Naive thymus-derived CD4-positive, alpha-beta T cell (primary cell): ENCODE data around the gene MTPN. TPM values are rescaled to one million over a fixed set of nuclear protein-coding genes. Genes with fewer than 3 reads are reported as not detected.

Source experiments
- ATAC-seq: fragments of 150-1000 bp; cut with Tn5 transposase; 2 replicates; pipeline ENCODE4 v1.10.0; 2021; ENCODE audit warnings: mild to moderate bottlenecking, moderate library complexity
- CTCF ChIA-PET: fragments of 350-600 bp; sonication (Branson Sonifier 250); formaldehyde crosslinking; loops from one replicate; lab custom pipeline; 2021; ENCODE audit warnings: antibody characterized with exemption; lab: Charles Lee
- POLR2A ChIA-PET: fragments of 350-600 bp; sonication (Branson Sonifier 250); formaldehyde crosslinking; loops from one replicate; lab custom pipeline; 2021; ENCODE audit warnings: antibody characterized with exemption, inconsistent platforms; lab: Charles Lee
- DNase-seq, 9 donors: peaks; one replicate each; pipeline versions ENCODE4 v3.0.0 to v3.0.0-alpha.2; 2020 to 2022; ENCODE audit warnings: mixed read lengths in 1 of 9
- H3K27ac ChIP-seq: one replicate; pipeline ENCODE4 v1.7.0; 2013; ENCODE audit warnings: mild to moderate bottlenecking, low read depth, low read length, moderate library complexity
- H3K27me3 ChIP-seq, 2 donors: one replicate each; pipeline ENCODE4 v1.7.0; 2013; ENCODE audit warnings: low read length in 2 of 2, mild to moderate bottlenecking in 2 of 2, moderate library complexity in 2 of 2; ENCODE audit not compliant: control insufficient read depth in 2 of 2, insufficient read depth in 2 of 2
- H3K36me3 ChIP-seq, 3 experiments: 1 replicate in 2 of 3; 2 replicates in 1 of 3; pipeline ENCODE4 v1.7.0; 2013; ENCODE audit warnings: low read length in 3 of 3, mild to moderate bottlenecking in 3 of 3, moderate library complexity in 1 of 3; ENCODE audit not compliant: insufficient read depth in 3 of 3, control insufficient read depth in 2 of 3
- H3K4me1 ChIP-seq, 2 donors: one replicate each; pipeline ENCODE4 v1.7.0; 2013; ENCODE audit warnings: low read length in 2 of 2, mild to moderate bottlenecking in 2 of 2, moderate library complexity in 1 of 2; ENCODE audit not compliant: control insufficient read depth in 2 of 2, insufficient read depth in 2 of 2
- H3K4me3 ChIP-seq: 2 replicates; pipeline ENCODE4 v1.7.0; 2013; ENCODE audit warnings: mild to moderate bottlenecking, low read length
- H3K9me3 ChIP-seq, 3 experiments: 1 replicate in 2 of 3; 2 replicates in 1 of 3; pipeline ENCODE4 v1.7.0; 2013; ENCODE audit warnings: low read length in 3 of 3; ENCODE audit not compliant: control insufficient read depth in 2 of 3
- H3K27ac Mint-ChIP-seq, 9 donors: one replicate each; pipeline ENCODE4 v1.8.0; 2020 to 2022; ENCODE audit warnings: mixed read lengths in 9 of 9, mild to moderate bottlenecking in 8 of 9, moderate library complexity in 5 of 9, inconsistent platforms in 2 of 9
- H3K27me3 Mint-ChIP-seq, 5 donors: one replicate each; pipeline ENCODE4 v1.8.0; 2021 to 2022; ENCODE audit warnings: mixed read lengths in 5 of 5, mild to moderate bottlenecking in 1 of 5
- H3K36me3 Mint-ChIP-seq, 5 donors: one replicate each; pipeline ENCODE4 v1.8.0; 2020 to 2022; ENCODE audit warnings: mixed read lengths in 5 of 5, mild to moderate bottlenecking in 3 of 5, inconsistent platforms in 1 of 5
- H3K4me1 Mint-ChIP-seq, 7 donors: one replicate each; pipeline ENCODE4 v1.8.0; 2020 to 2022; ENCODE audit warnings: mixed read lengths in 7 of 7, mild to moderate bottlenecking in 3 of 7, inconsistent platforms in 1 of 7
- H3K4me3 Mint-ChIP-seq, 10 donors: one replicate each; pipeline ENCODE4 v1.8.0; 2020 to 2022; ENCODE audit warnings: mild to moderate bottlenecking in 10 of 10, mixed read lengths in 10 of 10, moderate library complexity in 6 of 10, inconsistent platforms in 2 of 10
- H3K9me3 Mint-ChIP-seq, 11 donors: one replicate each; pipeline ENCODE4 v1.8.0; 2020 to 2022; ENCODE audit warnings: mixed read lengths in 11 of 11, mild to moderate bottlenecking in 4 of 11, inconsistent platforms in 1 of 11, moderate library complexity in 1 of 11
- intact Hi-C, 2 donors: fragments of 100-400 bp; cut with micrococcal nuclease; formaldehyde crosslinking; loops; one replicate each; pipeline ENCODE4 v1.15.1; 2023
- polyA plus RNA-seq, 2 donors: library from polyadenylated mRNA; unstranded; fragments of 300-500 nt; fragmentation: Illumina TruSeq; gene quantifications; one replicate each; pipeline ENCODE4 v1.2.3, GENCODE V29; 2021
- total RNA-seq, 6 experiments: library from RNA in 5 of 6; stranded (reverse) in 5 of 6; gene quantifications; 1 replicate in 5 of 6; 2 replicates in 1 of 6; pipeline ENCODE4 v1.2.3 and lab custom pipeline; 2021 to 2026

Gene MTPN
- total and polyA plus RNA-seq, 7 experiments from 2014 or later, result 49.9 to 117 (median 80.7) TPM

- no peak overlapping the region for H3K4me3 Mint-ChIP-seq
- Histone ChIP-seq H3K27ac (no peak overlapping the region), H3K36me3 (no peaks in the 10 kb centered on the region), H3K27me3 (no peaks in the 10 kb centered on the region), H3K9me3 (no peaks in the 10 kb centered on the region), H3K4me3 (no peak overlapping the region), H3K4me1 (no peaks in the 10 kb centered on the region)
- DNase-seq, result no peak
- no peaks in the 10 kb centered on the region for H3K36me3 Mint-ChIP-seq
- no peak for ATAC-seq
- no peak overlapping the region for H3K27ac Mint-ChIP-seq
- H3K27me3 Mint-ChIP-seq, result peaks cover 0 to 8% (median 4%) of the 10 kb centered on the region in 5 donors
- H3K9me3 Mint-ChIP-seq, result peaks cover 0 to 2% (median 0%) of the 10 kb centered on the region in 11 donors
- no peaks in the 10 kb centered on the region for H3K4me1 Mint-ChIP-seq
- CTCF ChIA-PET, result no interaction called here
- intact Hi-C loops, result no loop called here
- POLR2A ChIA-PET, result no interaction called here
Measured at GRCh38 chr7:135884495-135885232, 92.5 kb downstream of the MTPN start.

GRCh38 chr7:135879233-135879632, 97.9 kb downstream of the MTPN start:
- Mint-ChIP-seq H3K27me3 (peaks cover 7 to 21% (median 15%) of the 10 kb centered on the region in 5 donors), H3K27ac (no peak overlapping the region), H3K4me3 (no peak overlapping the region), H3K9me3 (peaks cover 0 to 5% (median 0%) of the 10 kb centered on the region in 11 donors), H3K36me3 (no peaks in the 10 kb centered on the region), H3K4me1 (no peaks in the 10 kb centered on the region)
- Histone ChIP-seq H3K27me3 (no peaks in the 10 kb centered on the region), H3K27ac (no peak overlapping the region), H3K36me3 (no peaks in the 10 kb centered on the region), H3K4me3 (no peak overlapping the region), H3K9me3 (no peaks in the 10 kb centered on the region), H3K4me1 (no peaks in the 10 kb centered on the region)
- intact Hi-C loops, result no loop called here
- POLR2A ChIA-PET, result no interaction called here
- ATAC-seq (no peak), DNase-seq (no peak)
- CTCF ChIA-PET, result no interaction called here

GRCh38 chr7:135878284-135878683, 98.9 kb downstream of the MTPN start:
- intact Hi-C loops, result no loop called here
- no peaks in the 10 kb centered on the region for H3K36me3 ChIP-seq
- peaks cover 0 to 9% (median 2%) of the 10 kb centered on the region in 11 donors for H3K9me3 Mint-ChIP-seq
- no peaks in the 10 kb centered on the region for H3K27me3 ChIP-seq
- H3K27me3 Mint-ChIP-seq, result peaks cover 10 to 21% (median 15%) of the 10 kb centered on the region in 5 donors
- H3K36me3 Mint-ChIP-seq, result no peaks in the 10 kb centered on the region
- no peaks in the 10 kb centered on the region for H3K4me1 Mint-ChIP-seq
- H3K4me3 ChIP-seq, result no peak overlapping the region
- no peaks in the 10 kb centered on the region for H3K9me3 ChIP-seq
- no peaks in the 10 kb centered on the region for H3K4me1 ChIP-seq
- H3K4me3 Mint-ChIP-seq, result no peak overlapping the region
- H3K27ac ChIP-seq, result no peak overlapping the region
- ChIA-PET POLR2A (no interaction called here), CTCF (no interaction called here)
- ATAC-seq (no peak), DNase-seq (no peak)
- no peak overlapping the region for H3K27ac Mint-ChIP-seq

- CTCF ChIA-PET, result no interaction called here
- intact Hi-C loops, result no loop called here
Measured at GRCh38 chr7:135877805-135878204, 99.4 kb downstream of the MTPN start.

More at GRCh38 chr7:135877805-135878204, 99.4 kb downstream of the MTPN start:
- Mint-ChIP-seq H3K4me1 (no peaks in the 10 kb centered on the region), H3K36me3 (no peaks in the 10 kb centered on the region), H3K9me3 (peaks cover 0 to 9% (median 2%) of the 10 kb centered on the region in 11 donors), H3K27ac (no peak overlapping the region), H3K4me3 (no peak overlapping the region), H3K27me3 (peaks cover 10 to 21% (median 15%) of the 10 kb centered on the region in 5 donors)
- H3K4me1 ChIP-seq, result no peaks in the 10 kb centered on the region
- no peaks in the 10 kb centered on the region for H3K36me3 ChIP-seq
- no peak for DNase-seq
- POLR2A ChIA-PET, result no interaction called here
- no peak overlapping the region for H3K27ac ChIP-seq
- no peaks in the 10 kb centered on the region for H3K9me3 ChIP-seq
- H3K27me3 ChIP-seq, result no peaks in the 10 kb centered on the region
- no peak overlapping the region for H3K4me3 ChIP-seq
- ATAC-seq, result no peak

Other genes starting within 250 kb of the MTPN start
- gene SLC13A4, start 249.2 kb downstream of the MTPN start, total RNA-seq, result not detected
- gene SLC13A4, start 249.2 kb downstream of the MTPN start, polyA plus RNA-seq, result under 1 TPM in 1 of 2 donors, not detected in 1; 0.02 TPM
- gene FAM180A, start 228.5 kb downstream of the MTPN start, total RNA-seq, result not detected
- gene FAM180A, start 228.5 kb downstream of the MTPN start, polyA plus RNA-seq, result not detected